Adrenal gland (tissue), 12 donors: ENCODE results near the gene NOL9. TPM values are rescaled to one million over a fixed set of nuclear protein-coding genes. Genes with fewer than 3 reads are reported as not detected.

Experiments used
- DNase-seq, 7 donors: peaks; one replicate each; pipeline ENCODE4 v3.0.0-alpha.2; 2019 to 2020
- H3K27ac ChIP-seq, 5 donors: fragments of 200-600 bp; sonication (generic) in 4 of 5; 1 replicate in 3 of 5; 2 replicates in 2 of 5; pipeline versions ENCODE4 v1.5.1 to v1.8.0; 2016 to 2020; ENCODE audit warnings: mild to moderate bottlenecking in 1 of 5
- H3K27me3 ChIP-seq: fragments of 200-600 bp; 2 replicates; pipeline ENCODE4 v1.8.0; 2021
- H3K36me3 ChIP-seq, 2 donors: fragments of 200-600 bp; replicated peaks in 1 of 2; 1 replicate in 1 of 2; 2 replicates in 1 of 2; pipeline versions ENCODE4 v1.5.1 to v1.8.0; 2018 to 2022
- H3K4me1 ChIP-seq, 2 donors: fragments of 200-600 bp; replicated peaks in 1 of 2; 1 replicate in 1 of 2; 2 replicates in 1 of 2; pipeline versions ENCODE4 v1.5.1 to v1.8.0; 2018 to 2021
- H3K4me3 ChIP-seq, 4 donors: fragments of 200-600 bp; sonication (generic) in 3 of 4; one replicate each; pipeline ENCODE4 v1.5.1; 2016 to 2018
- H3K9me3 ChIP-seq, 3 donors: fragments of 200-600 bp; sonication (generic) in 1 of 3; replicated peaks in 1 of 3; 1 replicate in 2 of 3; 2 replicates in 1 of 3; pipeline versions ENCODE4 v1.5.1 to v1.8.0; 2016 to 2021
- POLR2A ChIP-seq, 2 donors: fragments of 450-650 bp; IDR thresholded peaks; one replicate each; pipeline ENCODE4 v1.6.1; 2017; ENCODE audit warnings: antibody characterized with exemption in 2 of 2, mild to moderate bottlenecking in 2 of 2, moderate library complexity in 1 of 2
- WGBS, 4 donors: extraction: QIAGEN DNeasy Blood & Tissue Kit in 2 of 4; methylation state at CpG; one replicate each; pipeline versions ENCODE4 v1.1.5 to v1.1.7; 2013 to 2017; 5-methylcytosine and 5-hydroxymethylcytosine counted together
- intact Hi-C, 2 donors: fragments of 100-400 bp; cut with DNase I; formaldehyde crosslinking; loops; one replicate each; pipeline versions ENCODE4 v1.14.1 to v1.15.0; 2022 to 2023
- polyA plus RNA-seq, 3 donors: library from polyadenylated mRNA; stranded (reverse); fragments of 200-250 nt in 2 of 3; fragments of 350-450 nt in 1 of 3; fragmentation: Illumina TruSeq in 1 of 3; extraction: RNeasy Lipid Tissue Mini Kit (QIAGEN cat#74804) in 1 of 3; gene quantifications; one replicate each; pipeline ENCODE4 v1.2.3, GENCODE V29; 2013 to 2014
- small RNA-seq, 2 donors: library from RNA; depleted of rRNA; stranded (forward); fragments of <200 nt; gene quantifications; one replicate each; pipeline ENCODE3, GENCODE V24; 2016
- total RNA-seq, 9 donors: library from RNA; depleted of rRNA in 4 of 9; stranded (reverse); fragments of >200 nt in 4 of 9; fragments of 120-200 nt in 1 of 9; fragmentation: NEBNext Ultra II Directional in 1 of 9; extraction: Animal tissue kit (Norgen Biotek cat#: 25700) in 1 of 9; gene quantifications; one replicate each; pipeline versions ENCODE4 v1.1.0 to v1.2.4, GENCODE V29; 2013 to 2023
- TF ChIP-seq, protein P1 (sequence below), 6 experiments: fragments of 450-650 bp in 4 of 6; fragments of 200-600 bp in 2 of 6; sonication (generic) in 1 of 6; IDR thresholded peaks; 1 replicate in 5 of 6; 2 replicates in 1 of 6; pipeline versions ENCODE4 v1.5.1 to v1.8.0; 2016 to 2021; ENCODE audit warnings: antibody characterized with exemption in 6 of 6, mild to moderate bottlenecking in 2 of 6, moderate library complexity in 1 of 6
- donor health status: healthy with polysubstance abuse.
- donor health status: Bipolar disorder and iron deficiency.
- donor health status: DM: yes; HTN: yes; CAD: no.
- donor health status: DM: no; HTN: no; CAD: no.
- donor health status: DM: no; HTN: no; CAD: no.
- donor health status: DM: yes; HTN: yes; CAD: no.

NOL9 gene
- total and polyA plus RNA-seq, 12 donors, result 5.9 to 39.7 (median 19.7) TPM

DNA sequence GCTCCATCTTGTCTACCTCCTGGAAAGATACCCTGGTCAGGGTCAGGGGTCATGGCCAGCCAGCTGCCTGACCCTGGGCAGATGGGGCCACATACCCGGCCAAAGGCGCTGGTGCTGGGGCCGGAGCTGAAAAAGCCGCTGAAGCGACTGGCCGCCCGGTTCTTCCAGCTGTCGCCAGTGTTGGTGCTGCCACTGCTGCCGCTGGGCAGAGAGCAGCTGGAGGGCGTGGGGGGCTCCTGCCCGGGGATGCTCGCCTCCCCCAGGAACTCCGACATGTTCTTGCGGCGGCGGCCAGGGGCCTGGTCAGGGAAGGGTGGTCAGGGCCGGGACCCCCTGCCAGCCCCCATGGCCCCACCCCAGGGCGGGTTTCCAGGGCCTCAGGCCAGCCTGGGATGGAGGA, 81.2 kb downstream of the NOL9 start:
- Histone ChIP-seq H3K27ac (no peak overlapping the region), H3K4me3 (no peak overlapping the region), H3K36me3 (peaks cover 0 to 64% of the 10 kb centered on the region in 2 donors), H3K9me3 (no peaks in the 10 kb centered on the region), H3K4me1 (no peaks in the 10 kb centered on the region), H3K27me3 (no peaks in the 10 kb centered on the region)
- TF ChIP-seq, protein P1, sequence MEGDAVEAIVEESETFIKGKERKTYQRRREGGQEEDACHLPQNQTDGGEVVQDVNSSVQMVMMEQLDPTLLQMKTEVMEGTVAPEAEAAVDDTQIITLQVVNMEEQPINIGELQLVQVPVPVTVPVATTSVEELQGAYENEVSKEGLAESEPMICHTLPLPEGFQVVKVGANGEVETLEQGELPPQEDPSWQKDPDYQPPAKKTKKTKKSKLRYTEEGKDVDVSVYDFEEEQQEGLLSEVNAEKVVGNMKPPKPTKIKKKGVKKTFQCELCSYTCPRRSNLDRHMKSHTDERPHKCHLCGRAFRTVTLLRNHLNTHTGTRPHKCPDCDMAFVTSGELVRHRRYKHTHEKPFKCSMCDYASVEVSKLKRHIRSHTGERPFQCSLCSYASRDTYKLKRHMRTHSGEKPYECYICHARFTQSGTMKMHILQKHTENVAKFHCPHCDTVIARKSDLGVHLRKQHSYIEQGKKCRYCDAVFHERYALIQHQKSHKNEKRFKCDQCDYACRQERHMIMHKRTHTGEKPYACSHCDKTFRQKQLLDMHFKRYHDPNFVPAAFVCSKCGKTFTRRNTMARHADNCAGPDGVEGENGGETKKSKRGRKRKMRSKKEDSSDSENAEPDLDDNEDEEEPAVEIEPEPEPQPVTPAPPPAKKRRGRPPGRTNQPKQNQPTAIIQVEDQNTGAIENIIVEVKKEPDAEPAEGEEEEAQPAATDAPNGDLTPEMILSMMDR (IDR thresholded peaks at IDR 0.05), result no peak
- TF ChIP-seq POLR2A (IDR thresholded peaks at IDR 0.05), result no peak
- intact Hi-C loops, result no loop called here
- no peak for DNase-seq
- WGBS, 4 donors, result 91 to 92% methylated on average over 18 of the region's 18 CpGs; no CpG with 5 or more reads in 2 of the 4 donors

DNA sequence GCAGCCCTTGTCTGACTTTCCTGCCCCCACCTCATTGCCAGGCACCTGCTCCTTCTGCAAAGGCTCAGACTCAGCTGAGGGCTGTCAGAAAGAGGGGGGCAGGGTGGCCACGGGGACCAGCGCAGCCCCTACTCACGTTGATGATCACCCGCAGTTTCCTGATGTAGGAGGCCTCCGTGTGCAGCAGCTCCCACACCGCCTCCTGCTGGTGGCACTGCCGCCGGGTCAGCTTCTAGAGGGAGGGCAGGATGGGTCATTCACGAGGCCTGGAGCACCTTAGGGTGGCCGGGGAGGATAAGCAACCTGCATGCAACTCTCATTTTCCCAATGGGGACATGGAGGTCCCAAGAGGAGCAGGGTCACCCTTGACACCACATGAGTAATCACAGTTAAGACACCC, 81.9 kb downstream of the NOL9 start:
- H3K27me3 ChIP-seq, result no peaks in the 10 kb centered on the region
- no peak overlapping the region for H3K4me3 ChIP-seq
- intact Hi-C loops, result no loop called here
- peaks cover 0 to 72% of the 10 kb centered on the region in 2 donors for H3K36me3 ChIP-seq
- DNase-seq, result no peak
- H3K4me1 ChIP-seq, result no peaks in the 10 kb centered on the region
- no peak overlapping the region for H3K27ac ChIP-seq
- 84 to 88% (median 86%) methylated on average over 5 to 10 of the region's 10 CpGs for WGBS, 4 donors
- no peaks in the 10 kb centered on the region for H3K9me3 ChIP-seq
- TF ChIP-seq, protein P1 (IDR thresholded peaks at IDR 0.05), result no peak
- no peak for TF ChIP-seq POLR2A (IDR thresholded peaks at IDR 0.05)

DNA sequence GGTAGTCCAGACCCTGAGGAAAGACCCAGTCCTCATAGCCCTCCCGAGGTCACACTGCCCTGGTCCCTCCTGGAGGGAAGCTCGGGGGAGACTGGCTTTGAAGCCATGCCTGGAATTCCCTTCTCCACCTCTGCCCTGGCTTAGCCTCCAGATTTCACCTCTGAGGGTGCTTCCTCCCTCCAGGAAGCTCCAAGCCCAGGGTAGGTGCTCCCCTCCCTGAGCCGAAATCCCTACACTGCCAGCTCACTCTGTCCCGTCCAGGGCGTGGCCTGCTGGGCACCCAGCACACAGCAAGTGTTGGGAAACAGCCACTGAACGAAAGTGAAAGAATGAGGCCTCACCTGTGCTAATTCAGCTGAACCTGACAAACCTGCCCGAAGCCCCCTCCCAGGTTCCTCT, 82.3 kb downstream of the NOL9 start:
- intact Hi-C loops, result no loop called here
- Histone ChIP-seq H3K36me3 (peaks cover 0 to 73% of the 10 kb centered on the region in 2 donors), H3K4me1 (no peaks in the 10 kb centered on the region), H3K4me3 (no peak overlapping the region), H3K27me3 (no peaks in the 10 kb centered on the region), H3K9me3 (no peaks in the 10 kb centered on the region), H3K27ac (no peak overlapping the region)
- TF ChIP-seq POLR2A (IDR thresholded peaks at IDR 0.05), result no peak
- TF ChIP-seq, protein P1 (IDR thresholded peaks at IDR 0.05), result no peak
- WGBS, 4 donors, result 87 to 100% (median 94%) methylated on average over 1 to 7 of the region's 7 CpGs
- no peak for DNase-seq

Small RNA genes within 50 kb of the gene (small RNA-seq; reads per million reads assigned to genes)
- 0 reads per million in 2 donors for gene RNU6-731P

Other genes starting within 250 kb of the NOL9 start
- gene ACOT7, start 160.7 kb downstream of the NOL9 start, total RNA-seq, result 10 to 100 TPM in 8 of 9 donors, 1 to 10 TPM in 1; 8.4 to 29.4 (median 15.0) TPM
- gene ACOT7, start 160.7 kb downstream of the NOL9 start, polyA plus RNA-seq, result 10 to 100 TPM; 11.3 to 26.6 (median 13.0) TPM
- under 1 TPM in 3 of 9 donors, not detected in 6; 0.07 to 0.18 (median 0.14) TPM for gene HES2, start 134.6 kb downstream of the NOL9 start, total RNA-seq
- under 1 TPM in 2 of 3 donors, not detected in 1; 0.04 to 0.10 TPM for gene HES2, start 134.6 kb downstream of the NOL9 start, polyA plus RNA-seq
- 10 to 100 TPM in 1 of 9 donors, 1 to 10 TPM in 7, under 1 TPM in 1; 0.67 to 10.8 (median 5.5) TPM for gene ESPN, start 129.7 kb downstream of the NOL9 start, total RNA-seq
- 1 to 10 TPM in 2 of 3 donors, under 1 TPM in 1; 0.16 to 9.8 (median 6.8) TPM for gene ESPN, start 129.7 kb downstream of the NOL9 start, polyA plus RNA-seq
- 10 to 100 TPM in 4 of 9 donors, 1 to 10 TPM in 5; 2.4 to 36.4 (median 8.8) TPM for gene TNFRSF25, start 88.3 kb downstream of the NOL9 start, total RNA-seq
- 100 to 1,000 TPM in 1 of 3 donors, 10 to 100 TPM in 1, 1 to 10 TPM in 1; 1.2 to 169 (median 63.8) TPM for gene TNFRSF25, start 88.3 kb downstream of the NOL9 start, polyA plus RNA-seq
- 10 to 100 TPM in 8 of 9 donors, 1 to 10 TPM in 1; 4.1 to 29.2 (median 17.0) TPM for gene PLEKHG5, start 62.8 kb downstream of the NOL9 start, total RNA-seq
- gene PLEKHG5, start 62.8 kb downstream of the NOL9 start, polyA plus RNA-seq, result 10 to 100 TPM in 2 of 3 donors, 1 to 10 TPM in 1; 2.0 to 96.3 (median 23.0) TPM
- gene TAS1R1, start 794 bp upstream of the NOL9 start, total RNA-seq, result under 1 TPM in 4 of 9 donors, not detected in 5; 0.11 to 0.83 (median 0.47) TPM
- gene TAS1R1, start 794 bp upstream of the NOL9 start, polyA plus RNA-seq, result under 1 TPM; 0.27 to 0.40 (median 0.37) TPM
- gene ZBTB48, start 25.5 kb upstream of the NOL9 start, total RNA-seq, result 10 to 100 TPM in 8 of 9 donors, 1 to 10 TPM in 1; 9.5 to 50.9 (median 28.8) TPM
- 100 to 1,000 TPM in 2 of 3 donors, 1 to 10 TPM in 1; 6.8 to 245 (median 186) TPM for gene ZBTB48, start 25.5 kb upstream of the NOL9 start, polyA plus RNA-seq
- 100 to 1,000 TPM in 2 of 9 donors, 10 to 100 TPM in 7; 14.5 to 108 (median 58.8) TPM for gene KLHL21, start 48.4 kb upstream of the NOL9 start, total RNA-seq
- 10 to 100 TPM; 11.7 to 19.1 (median 12.9) TPM for gene KLHL21, start 48.4 kb upstream of the NOL9 start, polyA plus RNA-seq
- gene PHF13, start 59.2 kb upstream of the NOL9 start, total RNA-seq, result 10 to 100 TPM in 8 of 9 donors, 1 to 10 TPM in 1; 8.7 to 20.1 (median 13.8) TPM
- gene PHF13, start 59.2 kb upstream of the NOL9 start, polyA plus RNA-seq, result 10 to 100 TPM in 2 of 3 donors, 1 to 10 TPM in 1; 4.7 to 14.8 (median 11.2) TPM
- gene THAP3, start 70.4 kb upstream of the NOL9 start, total RNA-seq, result 10 to 100 TPM; 16.2 to 45.6 (median 35.5) TPM
- gene THAP3, start 70.4 kb upstream of the NOL9 start, polyA plus RNA-seq, result 10 to 100 TPM; 11.1 to 65.6 (median 37.6) TPM
- 10 to 100 TPM; 29.2 to 82.0 (median 58.3) TPM for gene DNAJC11, start 147.3 kb upstream of the NOL9 start, total RNA-seq
- gene DNAJC11, start 147.3 kb upstream of the NOL9 start, polyA plus RNA-seq, result 100 to 1,000 TPM in 1 of 3 donors, 10 to 100 TPM in 2; 52.3 to 125 (median 65.6) TPM
- 100 to 1,000 TPM in 2 of 9 donors, 10 to 100 TPM in 7; 62.9 to 129 (median 83.1) TPM for gene CAMTA1, start 230.9 kb upstream of the NOL9 start, total RNA-seq
- 100 to 1,000 TPM; 114 to 141 (median 131) TPM for gene CAMTA1, start 230.9 kb upstream of the NOL9 start, polyA plus RNA-seq